ENCODE measurements around the gene PCDHB11.
"Not testable (repeated sequence)": the region's sequence is repeated elsewhere in the genome, so short reads cannot be mapped to it uniquely, and the experiment has no call there.

The PCDHB11 gene

GRCh38 chr5:141199359-141200235, at the start of gene PCDHB11:
Gene PCDHB11, plus strand, starts transcription at chr5:141199627. Its CDS starts 148 bp downstream, at chr5:141199775.
- no peak for DNase-seq

- no peak for DNase-seq
These were observed 49.6 kb upstream of the PCDHB11 start, which contains the start of gene PCDHB6 for GRCh38 chr5:141149812-141150211. Gene PCDHB6, plus strand, starts transcription at chr5:141150057. Its CDS starts 201 bp downstream, at chr5:141150258.

GRCh38 chr5:141150224-141150992, 49.0 kb upstream of the PCDHB11 start:
- DNase-seq: no peak

GRCh38 chr5:141150993-141151325, 48.5 kb upstream of the PCDHB11 start:
- no peak for DNase-seq

- DNase-seq: not testable (repeated sequence)
These were observed 47.8 kb upstream of the PCDHB11 start for GRCh38 chr5:141151632-141152031.

- not testable (repeated sequence) for DNase-seq
These were observed 47.3 kb upstream of the PCDHB11 start for GRCh38 chr5:141152096-141152495.

- no peak for DNase-seq
These were observed 43.7 kb upstream of the PCDHB11 start for GRCh38 chr5:141155540-141156374.

- DNase-seq: not testable (repeated sequence)
These were observed 42.1 kb upstream of the PCDHB11 start for GRCh38 chr5:141157356-141157755.

GRCh38 chr5:141157901-141158300, 41.5 kb upstream of the PCDHB11 start:
- not testable (repeated sequence) for DNase-seq

GRCh38 chr5:141172381-141173204, 26.8 kb upstream of the PCDHB11 start, which contains the start of gene PCDHB7:
Gene PCDHB7, plus strand, starts transcription at chr5:141172644. Its CDS starts 192 bp downstream, at chr5:141172836.
- DNase-seq: no peak

- not testable (repeated sequence) for DNase-seq
These were observed 24.9 kb upstream of the PCDHB11 start for GRCh38 chr5:141174291-141175104.

GRCh38 chr5:141175933-141176332, 23.5 kb upstream of the PCDHB11 start:
- no peak for DNase-seq

GRCh38 chr5:141177577-141178191, 21.7 kb upstream of the PCDHB11 start, which contains the start of gene PCDHB8:
Gene PCDHB8, plus strand, starts transcription at chr5:141177790. Its CDS starts 245 bp downstream, at chr5:141178035.
- not testable (repeated sequence) for DNase-seq

GRCh38 chr5:141179371-141179770, 20.1 kb upstream of the PCDHB11 start:
- DNase-seq: not testable (repeated sequence)

GRCh38 chr5:141179876-141180275, 19.6 kb upstream of the PCDHB11 start:
- DNase-seq: not testable (repeated sequence)

GRCh38 chr5:141180313-141180712, 19.1 kb upstream of the PCDHB11 start:
- DNase-seq: no peak

- DNase-seq: no peak
These were observed 17.2 kb upstream of the PCDHB11 start, which contains the start of gene PCDHB16 for GRCh38 chr5:141182248-141182647. Gene PCDHB16, plus strand, starts transcription at chr5:141182387. Its CDS starts 173 bp downstream, at chr5:141182560.

- not testable (repeated sequence) for DNase-seq
These were observed 15.1 kb upstream of the PCDHB11 start for GRCh38 chr5:141184117-141184855.

GRCh38 chr5:141186897-141187512, 12.4 kb upstream of the PCDHB11 start, which contains the start of gene PCDHB9:
Gene PCDHB9, plus strand, starts transcription at chr5:141187161. Its CDS starts 158 bp downstream, at chr5:141187319.
- DNase-seq: no peak
